Mesodermal cell (in vitro differentiated cells): Measurements from ENCODE around the gene PRRC1.
"Not testable (repeated sequence)": the region's sequence is repeated elsewhere in the genome, so short reads cannot be mapped to it uniquely, and the experiment has no call there.

Experiments
- H3K27ac ChIP-seq: 2 replicates; pipeline ENCODE4 v1.7.0; 2013; ENCODE audit warnings: mild to moderate bottlenecking, low read depth, low read length, moderate library complexity; ENCODE audit not compliant: severe bottlenecking
- H3K36me3 ChIP-seq: 2 replicates; pipeline ENCODE4 v1.7.1; 2013; ENCODE audit warnings: mild to moderate bottlenecking, low read length, moderate library complexity; ENCODE audit not compliant: control insufficient read depth, insufficient read depth
- H3K4me1 ChIP-seq: one replicate; pipeline ENCODE4 v1.7.1; 2013; ENCODE audit warnings: mild to moderate bottlenecking, low read length; ENCODE audit not compliant: insufficient read depth, control insufficient read depth, poor library complexity, severe bottlenecking
- H3K4me3 ChIP-seq: 2 replicates; pipeline ENCODE4 v1.7.0; 2013; ENCODE audit warnings: low read length, control low read depth, mild to moderate bottlenecking; ENCODE audit not compliant: insufficient read depth, poor library complexity, severe bottlenecking; ENCODE audit errors: extremely low read depth
- H3K9me3 ChIP-seq: 2 replicates; pipeline ENCODE4 v1.7.1; 2013; ENCODE audit warnings: mild to moderate bottlenecking, low read length, moderate library complexity; ENCODE audit not compliant: control insufficient read depth
- WGBS, 2 experiments: methylation state at CpG; one replicate each; pipeline ENCODE4 v1.1.5; 2013; ENCODE audit warnings: missing lambda C conversion rate in 2 of 2; ENCODE audit not compliant: insufficient coverage in 2 of 2; 5-methylcytosine and 5-hydroxymethylcytosine counted together

PRRC1 gene

DNA sequence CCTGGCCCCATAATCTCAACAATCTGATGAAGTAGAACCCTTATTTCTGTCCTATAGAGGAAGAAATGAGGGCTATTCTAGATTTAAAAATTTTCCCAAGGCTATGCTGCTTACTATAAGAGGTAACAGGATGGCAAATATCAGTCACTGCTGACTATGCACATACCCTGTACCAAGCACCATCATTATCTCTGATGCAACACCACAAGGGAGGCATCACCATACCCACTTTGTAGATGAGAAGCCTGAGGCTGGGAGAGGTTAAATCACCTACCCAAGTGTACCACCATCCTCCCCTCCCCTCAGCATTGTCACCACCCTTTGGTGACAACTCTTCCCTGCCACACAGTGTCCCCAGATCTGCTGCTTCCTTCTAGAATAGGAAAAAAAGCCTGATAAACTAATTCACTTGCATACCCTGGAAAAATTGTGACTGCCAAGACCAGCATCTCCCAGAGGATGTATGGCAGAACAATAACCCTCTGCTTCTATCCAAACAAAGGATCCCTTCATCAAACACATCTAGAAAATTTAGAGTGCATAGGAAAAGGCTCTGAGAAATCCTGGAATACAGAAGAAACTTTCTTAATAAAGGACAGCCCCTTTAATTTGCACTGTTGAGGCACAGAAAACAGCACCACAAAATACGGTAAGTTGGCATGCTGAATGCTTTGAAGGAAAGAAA, 48.3 kb downstream of the PRRC1 start:
- no peaks in the 10 kb centered on the region for H3K36me3 ChIP-seq
- WGBS, 2 experiments, result no CpG with 5 or more reads among the region's 1 CpG
- H3K27ac ChIP-seq, result no peak overlapping the region
- H3K4me3 ChIP-seq, result no peak overlapping the region
- peaks cover 14% of the 10 kb centered on the region for H3K4me1 ChIP-seq
- H3K9me3 ChIP-seq, result no peaks in the 10 kb centered on the region

DNA sequence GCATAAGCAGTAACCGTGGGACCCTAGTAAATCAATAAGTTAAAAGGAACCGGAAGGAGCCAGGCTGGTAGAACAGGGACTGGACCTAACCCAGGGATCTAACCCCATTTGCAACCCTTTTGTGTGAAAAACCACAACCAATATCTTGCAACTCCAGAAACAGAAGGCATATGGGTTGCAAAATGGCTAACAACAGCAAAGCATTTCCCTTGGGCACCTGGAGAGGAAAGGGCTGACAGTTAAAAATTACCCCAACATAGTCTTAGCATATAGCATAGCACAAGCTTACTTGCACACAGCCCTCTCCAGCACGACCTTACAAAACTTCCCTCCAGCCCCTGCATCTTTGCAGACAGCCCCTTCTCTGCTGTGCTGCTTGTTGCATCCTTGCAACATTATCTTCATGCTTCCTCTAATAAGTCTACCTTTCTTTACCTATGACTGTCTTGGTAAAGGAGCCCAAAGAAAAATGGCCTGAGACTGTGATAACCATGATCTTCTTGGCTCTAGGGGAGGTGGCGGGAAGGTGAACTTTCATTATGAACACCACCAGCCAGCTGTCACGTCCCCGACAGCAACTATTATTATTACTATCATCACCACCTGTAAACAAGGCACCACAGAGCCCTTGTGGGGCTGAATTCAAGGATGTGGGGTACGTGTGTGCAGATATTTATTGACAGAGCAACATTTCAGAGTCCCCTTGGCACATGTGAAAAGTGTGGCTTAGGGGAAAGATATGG, 49.8 kb downstream of the PRRC1 start:
- no peaks in the 10 kb centered on the region for H3K9me3 ChIP-seq
- 86 to 95% methylated on average over 2 to 4 of the region's 7 CpGs for WGBS, 2 experiments
- no peaks in the 10 kb centered on the region for H3K36me3 ChIP-seq
- H3K27ac ChIP-seq, result no peak overlapping the region
- peaks cover 4% of the 10 kb centered on the region for H3K4me1 ChIP-seq
- H3K4me3 ChIP-seq, result no peak overlapping the region

GRCh38 chr5:127568166-127568565, 50.7 kb downstream of the PRRC1 start:
- Histone ChIP-seq H3K9me3 (no peaks in the 10 kb centered on the region), H3K4me1 (no peaks in the 10 kb centered on the region), H3K27ac (no peak overlapping the region), H3K4me3 (no peak overlapping the region), H3K36me3 (no peaks in the 10 kb centered on the region)
- 58 to 82% methylated on average over 2 to 3 of the region's 3 CpGs for WGBS, 2 experiments

DNA sequence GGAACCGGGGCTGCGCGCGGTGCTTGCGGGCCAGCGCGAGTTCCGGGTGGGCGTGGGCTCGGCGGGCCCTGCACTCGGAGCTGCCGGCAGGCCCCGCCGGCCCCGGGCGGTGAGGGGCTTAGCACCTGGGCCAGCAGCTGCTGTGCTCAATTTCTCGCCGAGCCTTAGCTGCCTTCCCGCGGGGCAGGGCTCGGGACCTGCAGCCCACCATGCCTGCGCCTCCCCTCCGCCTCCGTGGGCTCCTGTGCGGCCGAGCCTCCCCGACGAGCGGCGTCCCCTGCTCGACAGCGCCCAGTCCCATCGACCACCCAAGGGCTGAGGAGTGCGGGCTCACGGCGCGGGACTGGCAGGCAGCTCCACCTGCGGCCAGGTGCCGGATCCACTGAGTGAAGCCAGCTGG, 52.0 kb downstream of the PRRC1 start:
- not testable (repeated sequence) for H3K9me3 ChIP-seq, H3K36me3 ChIP-seq, H3K4me3 ChIP-seq, H3K4me1 ChIP-seq, H3K27ac ChIP-seq
- WGBS, 2 experiments, result 91 to 97% methylated on average over 32 to 38 of the region's 40 CpGs

DNA sequence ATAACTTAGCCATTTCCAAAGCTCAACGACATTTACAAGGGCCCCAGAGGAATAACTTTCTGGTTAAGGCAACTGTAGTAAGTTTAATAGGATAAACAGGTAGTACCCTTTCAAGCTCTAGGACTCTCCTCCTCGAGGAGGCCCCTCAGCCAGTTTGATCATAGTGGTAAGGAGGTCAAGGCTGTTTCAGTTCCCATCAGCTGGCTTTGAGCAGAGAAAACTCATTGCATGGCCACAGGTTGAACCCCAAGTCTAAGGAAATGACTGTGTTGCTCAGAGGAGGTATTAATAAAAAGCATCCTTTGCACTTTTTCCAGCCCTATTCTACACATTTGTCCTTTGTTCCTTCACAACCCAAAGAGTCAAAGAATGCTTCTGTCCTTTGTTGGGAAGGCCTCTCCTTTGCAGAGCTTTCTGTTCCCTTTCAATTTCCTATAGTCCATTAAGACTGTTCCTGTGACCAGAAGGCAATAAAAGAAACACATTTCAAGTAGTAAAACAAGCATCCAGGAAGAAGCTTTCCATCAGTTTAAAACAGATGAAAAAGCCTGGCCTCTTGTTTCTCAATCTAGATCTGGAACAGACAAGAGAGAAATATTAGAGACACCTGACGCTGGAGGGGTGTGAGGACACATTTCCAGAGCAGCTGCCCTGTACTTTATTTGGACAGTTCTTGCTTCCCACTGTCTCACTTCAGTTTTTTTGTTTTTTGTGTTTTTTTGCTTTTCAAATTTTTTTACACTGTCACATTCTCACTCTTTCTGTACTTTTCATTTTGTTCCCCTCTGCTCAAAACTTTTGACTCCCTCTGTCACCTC, 54.1 kb downstream of the PRRC1 start:
- no peak overlapping the region for H3K27ac ChIP-seq
- no peak overlapping the region for H3K4me3 ChIP-seq
- H3K4me1 ChIP-seq, result no peaks in the 10 kb centered on the region
- 85 to 100% methylated on average over 1 to 2 of the region's 3 CpGs for WGBS, 2 experiments
- no peaks in the 10 kb centered on the region for H3K9me3 ChIP-seq
- no peaks in the 10 kb centered on the region for H3K36me3 ChIP-seq

DNA sequence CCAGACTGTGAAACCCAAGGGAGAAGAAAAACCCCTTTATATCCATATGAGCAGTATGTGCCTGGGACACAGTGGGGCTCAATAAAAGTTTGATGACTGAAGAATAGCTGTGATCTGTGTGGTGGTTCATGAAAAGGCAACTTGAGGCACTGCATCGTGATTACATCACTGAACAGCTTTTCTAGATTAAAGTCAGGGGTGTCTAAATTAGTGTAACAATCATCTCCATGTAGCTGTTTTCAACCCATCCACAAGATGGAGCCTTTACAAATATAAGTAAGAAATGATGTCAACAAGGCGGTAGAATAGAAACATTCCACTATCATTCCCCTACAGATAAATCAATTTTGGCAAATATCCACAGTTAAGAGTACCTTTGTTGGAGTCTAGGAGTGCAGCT, 55.5 kb downstream of the PRRC1 start:
- no peaks in the 10 kb centered on the region for H3K9me3 ChIP-seq
- H3K4me3 ChIP-seq, result no peak overlapping the region
- no peak overlapping the region for H3K27ac ChIP-seq
- no peaks in the 10 kb centered on the region for H3K36me3 ChIP-seq
- WGBS, 2 experiments, result no CpG with 5 or more reads among the region's 2 CpGs
- no peaks in the 10 kb centered on the region for H3K4me1 ChIP-seq

DNA sequence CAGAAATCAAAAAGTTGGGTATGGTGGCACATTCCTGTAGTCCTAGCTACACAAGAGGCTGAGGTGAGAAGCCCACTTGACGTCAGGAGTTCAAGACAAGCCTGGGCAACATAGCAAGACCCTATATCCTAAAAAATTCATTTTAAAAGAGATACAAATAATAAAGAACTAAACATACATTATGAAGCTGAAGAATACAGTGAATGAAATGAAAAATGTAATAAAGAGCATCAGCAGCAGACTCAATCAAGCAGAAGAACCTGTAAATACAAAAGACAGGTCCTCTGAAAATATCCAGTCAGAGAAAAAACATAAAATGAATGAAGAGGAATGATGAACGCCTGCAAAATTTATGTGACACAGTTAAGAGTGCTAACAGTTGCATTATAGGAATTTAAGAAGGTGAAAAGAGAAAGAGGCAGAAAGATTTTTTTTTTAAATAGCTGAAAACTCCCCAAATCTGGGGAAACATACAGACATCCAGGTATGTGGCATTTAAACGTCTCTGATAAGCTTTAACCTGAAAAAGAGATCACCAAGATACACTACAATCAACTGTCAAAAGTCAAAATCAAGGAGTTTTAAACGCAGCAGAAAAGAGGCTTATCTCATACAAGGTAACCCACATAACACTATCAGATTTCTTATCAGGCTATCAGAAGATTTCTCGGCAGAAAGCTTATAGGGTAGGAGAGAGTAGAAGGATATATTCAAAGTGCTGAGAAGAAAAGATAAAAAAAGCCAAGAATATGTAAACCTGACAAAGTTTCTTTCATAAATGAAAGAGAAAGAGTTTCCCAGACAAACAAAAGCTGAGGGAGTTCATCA, 57.6 kb downstream of the PRRC1 start:
- 92% methylated on average over 2 of the region's 5 CpGs; no CpG with 5 or more reads in 1 of the 2 experiments for WGBS, 2 experiments
- no peak overlapping the region for H3K4me3 ChIP-seq
- no peaks in the 10 kb centered on the region for H3K4me1 ChIP-seq
- H3K9me3 ChIP-seq, result no peaks in the 10 kb centered on the region
- no peak overlapping the region for H3K27ac ChIP-seq
- no peaks in the 10 kb centered on the region for H3K36me3 ChIP-seq

DNA sequence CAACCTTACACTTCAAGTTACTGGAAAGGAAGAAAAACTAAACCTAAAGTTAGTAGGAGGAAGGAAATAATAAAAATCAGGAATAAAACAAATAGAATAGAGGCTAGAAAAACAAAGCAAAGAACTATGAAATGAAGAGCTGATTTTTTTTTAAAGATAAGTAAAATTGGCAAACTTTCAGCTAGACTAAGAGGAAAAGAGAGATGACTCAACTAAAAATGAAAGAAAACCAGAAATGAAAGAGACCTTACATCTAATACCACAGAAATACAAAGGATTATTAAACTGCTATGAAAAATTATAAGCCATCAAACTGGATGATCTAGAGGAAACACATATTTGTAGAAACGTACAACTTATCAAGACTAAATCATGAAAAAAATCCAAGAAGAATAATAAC, 60.0 kb downstream of the PRRC1 start:
- Histone ChIP-seq H3K4me1 (no peaks in the 10 kb centered on the region), H3K36me3 (no peaks in the 10 kb centered on the region), H3K27ac (no peak overlapping the region), H3K9me3 (no peaks in the 10 kb centered on the region), H3K4me3 (no peak overlapping the region)
- WGBS, 2 experiments, result no CpG with 5 or more reads among the region's 1 CpG

DNA sequence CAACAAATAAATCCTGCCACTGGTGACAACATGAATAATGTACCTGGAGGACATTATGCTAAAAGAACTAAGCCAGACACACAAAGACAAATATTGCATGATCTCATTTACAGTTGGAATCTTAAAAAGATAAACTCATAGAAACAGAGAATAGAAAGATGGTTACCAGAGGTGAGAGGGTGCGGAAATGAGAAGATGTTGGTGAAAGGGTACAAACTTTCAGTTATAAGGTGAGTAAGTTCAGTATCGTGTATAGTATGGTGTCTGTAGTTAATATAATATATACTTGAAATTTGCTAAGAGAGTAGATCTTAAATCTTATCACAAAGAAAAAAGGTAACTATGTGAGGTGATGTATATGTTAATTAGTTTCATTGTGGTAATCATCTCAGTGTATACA, 63.3 kb downstream of the PRRC1 start:
- no peaks in the 10 kb centered on the region for H3K36me3 ChIP-seq
- no peaks in the 10 kb centered on the region for H3K4me1 ChIP-seq
- no peak overlapping the region for H3K4me3 ChIP-seq
- 100% methylated on average over 1 of the region's 2 CpGs; no CpG with 5 or more reads in 1 of the 2 experiments for WGBS, 2 experiments
- no peak overlapping the region for H3K27ac ChIP-seq
- H3K9me3 ChIP-seq, result no peaks in the 10 kb centered on the region

DNA sequence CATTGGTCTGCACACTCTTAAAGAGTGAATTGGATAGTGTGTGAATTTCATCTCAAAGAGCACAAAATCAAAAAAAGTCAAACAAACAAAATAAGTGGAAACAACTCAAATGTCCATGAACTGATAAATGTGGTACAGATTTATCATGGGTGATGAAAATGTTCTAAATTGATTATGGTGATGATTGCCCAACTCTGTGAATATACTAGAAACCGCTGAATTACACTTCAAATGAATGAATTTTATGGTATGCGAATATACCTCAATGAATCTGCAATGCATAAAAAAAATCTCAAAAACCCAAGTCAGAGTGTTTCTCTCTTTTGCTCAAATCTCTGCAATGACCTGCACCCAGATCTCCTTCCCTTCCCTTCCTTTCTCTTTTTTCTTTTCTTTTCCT, 64.0 kb downstream of the PRRC1 start:
- Histone ChIP-seq H3K4me3 (no peak overlapping the region), H3K36me3 (no peaks in the 10 kb centered on the region), H3K4me1 (no peaks in the 10 kb centered on the region), H3K27ac (no peak overlapping the region), H3K9me3 (no peaks in the 10 kb centered on the region)
- 83 to 100% methylated on average over 1 to 2 of the region's 2 CpGs for WGBS, 2 experiments
